HG03135 (cell line): Measurements from ENCODE around the gene EHBP1.

Source experiments
- ATAC-seq: cut with Tn5 transposase; IDR thresholded peaks from one replicate; pipeline ENCODE4 v1.9.1; 2021; ENCODE audit warnings: mild to moderate bottlenecking, moderate library complexity; ENCODE audit not compliant: unreplicated experiment

Gene EHBP1

DNA sequence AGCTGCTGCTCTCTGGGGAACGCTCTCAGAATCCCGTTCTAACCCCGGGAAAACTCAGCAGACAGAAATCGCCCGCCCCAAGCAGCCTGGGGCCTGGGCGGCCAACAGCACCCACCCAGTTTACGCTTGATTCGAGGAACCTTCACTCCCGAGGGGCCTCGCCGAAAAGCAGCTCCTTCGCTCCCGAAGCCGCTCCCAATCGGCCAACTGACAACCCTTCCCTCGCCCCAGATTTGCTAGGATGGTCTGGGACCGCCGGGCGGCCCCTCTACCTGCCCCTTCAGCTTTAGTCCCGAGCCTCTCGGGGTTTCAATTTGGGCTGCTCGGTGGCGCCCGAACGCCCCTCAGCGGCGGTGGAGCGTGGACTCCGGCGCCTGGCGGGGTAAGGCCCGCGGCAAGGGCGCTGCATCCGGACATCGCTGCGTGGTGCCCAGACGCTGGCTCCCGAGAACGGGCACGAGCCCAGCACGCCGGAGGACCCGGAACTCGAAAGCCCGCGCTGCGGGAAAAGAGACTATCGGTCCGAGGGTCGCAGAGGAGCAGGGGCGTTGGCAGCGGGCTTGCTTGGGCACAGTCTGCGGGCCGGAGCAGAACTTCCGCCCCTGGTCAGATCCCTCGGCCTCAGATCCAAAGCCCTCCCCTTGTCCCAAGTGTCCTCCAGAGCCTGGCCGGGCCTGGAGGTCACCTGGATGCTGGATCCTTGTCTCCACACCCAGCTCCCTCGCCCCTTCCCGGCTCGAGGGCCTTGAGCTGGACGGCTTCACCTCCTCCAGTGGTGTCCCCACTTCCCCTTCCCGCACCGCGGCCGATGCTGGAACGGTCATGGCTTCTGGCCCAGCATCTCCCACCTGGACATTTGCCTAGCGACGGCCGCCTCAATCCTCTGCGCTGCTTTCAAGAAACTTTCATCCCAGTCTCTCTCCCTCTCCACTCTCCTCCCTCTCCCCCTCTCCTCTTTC is 342.1 kb downstream of the EHBP1 start:
- ATAC-seq: no peak

GRCh38 chr2:63048367-63049171 is 343.1 kb downstream of the EHBP1 start:
- ATAC-seq: no peak

- ATAC-seq: no peak
These were observed 343.9 kb downstream of the EHBP1 start for GRCh38 chr2:63049211-63049969.

DNA sequence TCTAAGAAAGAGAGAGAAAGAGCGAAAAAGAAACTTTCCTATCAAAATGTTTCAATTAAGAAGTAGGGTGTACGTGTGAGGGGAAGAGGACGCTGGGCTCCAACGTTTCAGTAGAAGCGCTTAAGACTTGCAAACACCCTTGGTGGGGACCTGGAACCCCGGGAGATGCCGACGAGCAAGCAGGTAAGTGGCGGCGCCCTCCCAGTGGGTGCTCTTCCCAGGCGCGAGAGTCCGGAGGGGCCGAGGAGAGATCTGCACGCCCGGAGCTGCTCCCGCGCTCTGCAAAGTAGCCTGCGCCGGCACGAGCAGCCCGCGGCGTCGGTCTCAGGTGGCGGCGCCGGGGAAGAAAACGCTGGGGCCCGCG is 344.4 kb downstream of the EHBP1 start:
- peak; percentile 18 for ATAC-seq

DNA sequence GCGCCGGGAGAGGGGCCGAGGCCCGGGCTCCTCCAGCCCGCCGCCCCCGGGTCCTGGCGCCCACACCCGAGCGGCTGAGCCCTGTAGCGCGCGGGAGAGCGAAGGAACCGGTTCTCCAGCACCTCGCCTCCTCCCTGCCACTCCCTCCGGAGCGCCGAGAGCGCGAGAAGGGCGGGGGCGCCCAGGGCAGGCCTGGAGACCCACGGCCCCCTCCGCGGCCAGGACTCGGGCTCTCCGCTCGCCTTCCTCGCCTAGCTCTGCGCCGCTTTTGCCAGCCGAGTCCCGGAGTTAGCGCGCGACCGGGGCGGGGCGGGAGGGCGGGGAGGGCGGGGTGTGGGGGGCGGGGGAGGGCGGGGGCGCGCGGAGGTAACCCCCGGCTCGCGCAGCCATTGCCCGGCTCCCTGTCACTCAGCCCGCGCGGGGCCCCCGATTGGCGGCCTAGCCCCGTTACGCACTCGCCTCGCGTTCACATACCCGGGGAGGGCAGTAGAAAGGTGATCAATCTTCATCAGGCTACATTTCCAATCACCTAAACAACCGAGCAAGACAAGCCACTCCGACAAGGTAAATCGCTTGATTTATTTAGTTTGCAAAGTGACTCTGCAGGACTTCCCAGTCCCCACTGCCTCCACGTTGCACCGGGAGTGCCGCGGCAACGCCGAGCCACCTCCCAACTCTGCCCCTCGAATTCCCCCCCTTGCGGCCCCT is 345.0 kb downstream of the EHBP1 start, which contains the start of gene OTX1:
Gene OTX1 (plus strand): TSS at position 497 of the 708 bp plus-strand sequence. CDS start 2,161 bp downstream, outside the sequence.
- peak; percentile 68 for ATAC-seq

- ATAC-seq: no peak
These were observed 345.7 kb downstream of the EHBP1 start for GRCh38 chr2:63051042-63051794.

DNA sequence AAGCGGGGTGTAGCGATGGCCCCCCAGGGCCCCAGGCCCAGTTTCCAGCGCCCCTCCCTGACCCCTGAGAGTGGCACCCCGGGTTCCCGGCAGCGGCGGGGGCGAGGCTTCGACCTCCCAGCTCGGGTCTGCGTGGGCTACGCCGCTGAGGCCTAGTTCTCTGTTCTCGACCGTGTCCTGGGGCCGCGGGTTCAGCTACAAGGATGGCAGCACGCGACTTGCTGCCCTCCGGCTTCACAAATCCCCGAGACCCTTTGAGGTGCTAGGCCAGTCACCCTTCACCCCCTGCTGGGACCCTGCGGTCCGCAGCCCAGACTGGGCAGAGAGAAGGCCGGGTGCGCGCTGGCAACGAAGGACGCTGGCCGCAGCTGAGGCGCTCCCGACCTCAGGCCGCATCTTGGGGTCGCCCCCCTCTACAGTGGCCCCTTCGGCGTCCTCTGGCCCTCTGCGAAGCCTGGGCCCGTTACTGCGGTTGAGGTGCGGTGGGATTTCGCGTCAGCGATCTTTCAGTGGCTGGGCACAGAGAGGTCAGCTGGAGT is 346.4 kb downstream of the EHBP1 start:
- ATAC-seq: no peak

GRCh38 chr2:63052411-63053080 is 347.0 kb downstream of the EHBP1 start:
- ATAC-seq: no peak

- ATAC-seq: no peak
These were observed 347.8 kb downstream of the EHBP1 start for GRCh38 chr2:63053081-63053888.

- no peak for ATAC-seq
These were observed 348.5 kb downstream of the EHBP1 start for GRCh38 chr2:63053889-63054602.

DNA sequence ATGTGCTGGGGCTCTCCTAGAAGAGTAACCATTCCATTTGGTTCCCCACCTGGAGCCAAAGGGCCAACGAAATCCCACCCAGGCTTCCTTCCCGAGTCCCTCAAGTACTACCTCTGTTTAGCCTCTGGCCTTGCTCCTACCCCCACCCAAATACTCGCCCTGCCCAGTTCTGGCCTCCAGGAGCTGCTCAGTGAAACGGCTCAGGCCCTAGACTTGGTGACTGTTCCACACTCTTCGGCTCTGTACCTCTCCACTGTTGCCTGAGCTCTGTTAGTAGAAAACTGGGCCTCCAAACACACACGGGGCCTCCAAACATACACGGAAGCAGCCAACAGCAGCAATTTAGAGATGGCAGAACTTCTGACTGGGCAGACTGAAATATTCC is 349.3 kb downstream of the EHBP1 start:
- ATAC-seq: no peak

DNA sequence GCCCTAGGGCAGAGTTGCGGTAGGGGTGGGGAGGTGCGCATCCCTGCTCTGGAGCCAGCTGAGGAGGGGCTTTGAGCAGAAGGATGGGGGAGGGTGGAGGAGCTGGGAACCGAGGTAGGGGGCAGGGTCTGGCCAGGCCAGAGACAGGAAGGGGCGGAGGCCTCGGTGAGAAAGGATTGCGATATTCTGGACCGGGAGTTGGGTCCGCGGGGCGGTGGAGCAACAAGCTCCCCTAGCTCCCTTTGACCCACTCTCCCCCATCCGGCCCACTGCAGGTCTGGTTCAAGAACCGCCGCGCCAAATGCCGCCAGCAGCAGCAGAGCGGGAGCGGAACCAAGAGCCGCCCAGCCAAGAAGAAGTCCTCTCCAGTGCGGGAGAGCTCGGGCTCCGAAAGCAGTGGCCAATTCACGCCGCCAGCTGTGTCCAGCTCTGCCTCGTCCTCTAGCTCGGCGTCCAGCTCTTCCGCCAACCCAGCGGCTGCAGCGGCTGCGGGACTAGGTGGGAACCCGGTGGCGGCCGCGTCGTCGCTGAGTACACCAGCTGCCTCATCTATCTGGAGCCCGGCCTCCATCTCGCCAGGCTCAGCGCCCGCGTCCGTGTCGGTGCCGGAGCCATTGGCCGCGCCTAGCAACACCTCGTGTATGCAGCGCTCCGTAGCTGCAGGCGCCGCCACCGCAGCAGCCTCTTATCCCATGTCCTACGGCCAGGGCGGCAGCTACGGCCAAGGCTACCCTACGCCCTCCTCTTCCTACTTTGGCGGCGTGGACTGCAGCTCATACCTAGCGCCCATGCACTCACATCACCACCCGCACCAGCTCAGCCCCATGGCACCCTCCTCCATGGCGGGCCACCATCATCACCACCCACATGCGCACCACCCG is 350.0 kb downstream of the EHBP1 start:
- ATAC-seq: no peak

GRCh38 chr2:63056107-63057050 is 350.9 kb downstream of the EHBP1 start:
- ATAC-seq: no peak

DNA sequence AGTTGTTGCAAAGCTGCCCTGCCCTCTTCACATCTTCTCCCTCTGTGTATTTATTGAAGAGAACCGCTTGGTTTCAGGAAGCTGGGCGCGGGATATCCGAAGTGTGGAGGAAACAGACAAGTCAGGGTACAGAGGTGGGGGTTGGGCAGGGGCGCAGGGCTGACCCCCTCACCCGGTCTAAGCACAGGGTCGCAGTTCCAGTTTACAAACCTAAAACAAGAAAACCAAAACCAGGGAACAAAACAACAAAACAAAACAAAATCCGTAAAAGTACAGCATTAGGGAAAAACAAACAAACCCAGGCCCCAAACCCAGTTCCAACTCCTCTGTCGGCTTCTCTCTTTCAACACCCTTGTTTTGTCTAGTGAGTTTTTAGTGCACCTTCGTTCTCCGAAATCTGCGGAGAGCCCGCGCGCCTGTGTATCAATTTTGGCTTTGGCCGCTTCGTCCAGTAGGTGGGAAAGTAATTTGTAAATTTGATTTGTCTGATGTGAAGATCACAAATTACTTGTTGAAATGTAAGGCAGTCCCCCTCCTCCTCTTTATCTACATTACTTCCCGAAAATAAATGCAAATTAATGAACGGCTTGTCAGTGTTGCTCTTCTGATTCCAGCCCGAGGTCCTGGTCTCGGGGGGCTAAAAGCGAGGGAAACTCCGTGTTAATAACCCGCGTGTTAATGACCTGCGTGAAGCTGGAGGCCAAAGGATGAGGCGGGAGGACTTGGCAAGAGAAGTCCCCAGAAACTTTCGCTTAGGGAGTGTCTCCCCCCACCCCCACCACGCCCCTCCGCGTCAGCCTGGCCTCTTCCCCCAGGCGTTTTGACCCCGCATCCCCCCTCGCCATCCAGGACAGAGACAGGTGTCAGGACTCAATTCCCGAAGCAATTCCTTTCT is 352.0 kb downstream of the EHBP1 start:
- no peak for ATAC-seq
